K562 (cell line): ENCODE data around the gene SSBP2. TPM values are rescaled to one million over a fixed set of nuclear protein-coding genes. Genes with fewer than 3 reads are reported as not detected.

Experiments used
- ATAC-seq: fragments of 200-7000 bp; cut with Tn5 transposase; 3 replicates; pipeline ENCODE4 v1.9.1; 2020; ENCODE audit warnings: moderate library complexity
- BruUV-seq: library from RNA; stranded (reverse); fragments of 400-500 nt; replicated peaks from 2 replicates; lab custom pipeline; 2021; lab: Mats Ljungman, UMichigan
- CTCF ChIA-PET: fragments of 300-600 bp; formaldehyde crosslinking; extraction: SDS; loops from one replicate; lab custom pipeline; 2021; ENCODE audit warnings: low intra/inter-chr PET ratio; lab: Yijun Ruan, JAX
- POLR2A ChIA-PET: fragments of 300-600, 350-650 bp; sonication (Branson Sonifier 250); formaldehyde crosslinking; extraction: SDS; loops from one replicate; lab custom pipeline; 2021; ENCODE audit warnings: antibody characterized with exemption, inconsistent platforms; lab: Yijun Ruan, JAX
- DNase-seq, 4 experiments: peaks; one replicate each; pipeline versions ENCODE4 v3.0.0 to v3.0.0-alpha.2; 2011 to 2018; ENCODE audit warnings: low spot score in 3 of 4, mixed read lengths in 3 of 4; ENCODE audit errors: extremely low read depth in 1 of 4
- FAIRE-seq: peaks from 2 replicates; lab custom pipeline; 2011; peaks lifted over from hg19 to GRCh38; lab: Jason Lieb, UNC
- H2AFZ ChIP-seq: 2 replicates; pipeline ENCODE4 v1.6.0; 2011; ENCODE audit warnings: low read depth, low read length, control low read depth, inconsistent platforms
- H3K27ac ChIP-seq: fragments of 200-600 bp; 3 replicates; pipeline ENCODE4 v1.8.0; 2011; ENCODE audit warnings: low read depth, mild to moderate bottlenecking, control low read depth, inconsistent platforms, low read length, moderate library complexity, mixed read lengths; ENCODE audit errors: extremely low read depth
- H3K27me3 ChIP-seq, 2 experiments: fragments of 300-600 bp in 1 of 2; 2 replicates in 1 of 2; 3 replicates in 1 of 2; pipeline versions ENCODE4 v1.6.0 to v1.8.0; 2011; ENCODE audit warnings: inconsistent platforms in 2 of 2, low read length in 2 of 2, mild to moderate bottlenecking in 1 of 2, mixed read lengths in 1 of 2, moderate library complexity in 1 of 2; ENCODE audit not compliant: control insufficient read depth in 2 of 2, insufficient read depth in 2 of 2
- H3K36me3 ChIP-seq: fragments of 300-600 bp; 3 replicates; pipeline ENCODE4 v1.8.0; 2011; ENCODE audit warnings: mild to moderate bottlenecking, low read length, inconsistent platforms; ENCODE audit not compliant: control insufficient read depth, insufficient read depth
- H3K4me1 ChIP-seq, 2 experiments: fragments of 200-600 bp in 1 of 2; replicated peaks in 1 of 2; 2 replicates in 1 of 2; 3 replicates in 1 of 2; pipeline versions ENCODE4 v1.5.1 to v1.8.0; 2011; ENCODE audit warnings: inconsistent platforms in 2 of 2, low read length in 2 of 2, mild to moderate bottlenecking in 1 of 2, mixed read lengths in 1 of 2, moderate library complexity in 1 of 2; ENCODE audit not compliant: control insufficient read depth in 2 of 2, insufficient read depth in 2 of 2
- H3K4me2 ChIP-seq: 2 replicates; pipeline ENCODE4 v1.6.1; 2011; ENCODE audit warnings: low read length, control low read depth, inconsistent platforms, mixed read lengths; ENCODE audit not compliant: insufficient read depth
- H3K4me3 ChIP-seq: fragments of 200-600 bp; sonication (generic), shearing (Covaris generic); 2 replicates; pipeline ENCODE4 v1.5.1; 2016; ENCODE audit warnings: control low read depth, inconsistent platforms
- H3K79me2 ChIP-seq: fragments of 200-600 bp; 3 replicates; pipeline ENCODE4 v1.8.0; 2011; ENCODE audit warnings: low read length, inconsistent platforms; ENCODE audit not compliant: control insufficient read depth, insufficient read depth
- H3K9ac ChIP-seq, 2 experiments: 2 replicates each; pipeline versions ENCODE4 v1.6.0 to v1.6.1; 2011; ENCODE audit warnings: low read depth in 2 of 2, low read length in 2 of 2, control low read depth in 1 of 2, inconsistent platforms in 1 of 2, mild to moderate bottlenecking in 1 of 2, mixed read lengths in 1 of 2; ENCODE audit not compliant: insufficient read depth in 1 of 2
- H3K9me1 ChIP-seq: one replicate; pipeline ENCODE4 v1.6.0; 2011; ENCODE audit warnings: inconsistent platforms, mild to moderate bottlenecking, low read length, moderate library complexity; ENCODE audit not compliant: control insufficient read depth, insufficient read depth
- H3K9me3 ChIP-seq: replicated peaks from 2 replicates; pipeline ENCODE4 v1.5.1; 2011; ENCODE audit warnings: low read depth, low read length, inconsistent platforms; ENCODE audit not compliant: control insufficient read depth, insufficient read depth
- H4K20me1 ChIP-seq: replicated peaks from 2 replicates; pipeline ENCODE4 v1.6.1; 2011; ENCODE audit warnings: low read length, inconsistent platforms, mixed read lengths; ENCODE audit not compliant: control insufficient read depth, insufficient read depth
- ELF2 ChIP-seq: fragments of 250-450 bp; sonication (Bioruptor Pico); IDR thresholded peaks from 2 replicates; pipeline ENCODE4 v1.5.0; 2021; ENCODE audit warnings: mild to moderate bottlenecking
- ESRRA ChIP-seq: fragments of 450-650 bp; IDR thresholded peaks from 2 replicates; pipeline ENCODE4 v1.6.1; 2014; ENCODE audit warnings: low read depth, mild to moderate bottlenecking, moderate library complexity, borderline replicate concordance
- FOXA3 ChIP-seq, 2 experiments: fragments of 450-650 bp in 1 of 2; sonication (generic) in 1 of 2; formaldehyde crosslinking; IDR thresholded peaks in 1 of 2; conservative IDR thresholded peaks in 1 of 2; 2 replicates each; pipeline versions ENCODE4 v1.4.0 to v1.8.0; 2020 to 2022; ENCODE audit warnings: mild to moderate bottlenecking in 2 of 2, missing genetic modification reagents in 1 of 2
- GATAD2B ChIP-seq: fragments of 450-650 bp; IDR thresholded peaks from 2 replicates; pipeline ENCODE4 v1.6.1; 2017; ENCODE audit warnings: mild to moderate bottlenecking, borderline replicate concordance
- ILF3 ChIP-seq: fragments of 450-650 bp; IDR thresholded peaks from 2 replicates; pipeline ENCODE4 v1.6.1; 2018; ENCODE audit warnings: antibody characterized with exemption, mild to moderate bottlenecking, moderate library complexity, borderline replicate concordance
- KHSRP ChIP-seq: fragments of 450-650 bp; IDR thresholded peaks from 2 replicates; pipeline ENCODE4 v1.6.1; 2017
- LARP7 ChIP-seq: fragments of 450-650 bp; IDR thresholded peaks from 2 replicates; pipeline ENCODE4 v1.6.1; 2016
- MLX ChIP-seq, 2 experiments: fragments of 450-650 bp in 1 of 2; sonication (generic) in 1 of 2; formaldehyde crosslinking; conservative IDR thresholded peaks; 2 replicates each; pipeline versions ENCODE4 v1.4.0 to v1.8.1; 2020 to 2022; ENCODE audit warnings: mild to moderate bottlenecking in 1 of 2, missing genetic modification reagents in 1 of 2
- MYNN ChIP-seq, 2 experiments: sonication (generic); formaldehyde crosslinking in 1 of 2; IDR thresholded peaks; 2 replicates each; pipeline versions ENCODE4 v1.5.0 to v1.6.1; 2016 to 2020; ENCODE audit warnings: antibody characterized with exemption in 1 of 2, missing genetic modification reagents in 1 of 2
- POLR3A ChIP-seq: IDR thresholded peaks from 2 replicates; pipeline ENCODE4 v1.6.1; 2011; ENCODE audit warnings: borderline replicate concordance, mild to moderate bottlenecking, moderate library complexity; ENCODE audit not compliant: insufficient read length, insufficient read depth; ENCODE audit errors: extremely low read depth
- PTTG1 ChIP-seq: fragments of 450-650 bp; IDR thresholded peaks from 2 replicates; pipeline ENCODE4 v1.6.1; 2016; ENCODE audit warnings: low read depth, mild to moderate bottlenecking, missing genetic modification characterization, missing compliant biosample characterization
- RBM34 ChIP-seq: fragments of 200-400 bp; formaldehyde crosslinking; IDR thresholded peaks from 2 replicates; pipeline ENCODE4 v1.6.1; 2018; ENCODE audit warnings: low read length, borderline replicate concordance; ENCODE audit not compliant: insufficient read depth
- SIX5 ChIP-seq, 2 experiments: IDR thresholded peaks; 2 replicates each; pipeline ENCODE4 v1.6.1; 2011; ENCODE audit warnings: low read length in 2 of 2, borderline replicate concordance in 1 of 2, low read depth in 1 of 2, mild to moderate bottlenecking in 1 of 2, moderate library complexity in 1 of 2; ENCODE audit not compliant: insufficient read depth in 1 of 2
- THAP7 ChIP-seq: fragments of 250-450 bp; sonication (Bioruptor Pico); IDR thresholded peaks from 2 replicates; pipeline ENCODE4 v1.5.0; 2021
- XRCC5 ChIP-seq: fragments of 200-400 bp; formaldehyde crosslinking; IDR thresholded peaks from 2 replicates; pipeline ENCODE4 v1.6.1; 2017; ENCODE audit warnings: low read depth, mild to moderate bottlenecking, low read length
- ZNF280B ChIP-seq: fragments of 250-450 bp; sonication (Bioruptor Pico); IDR thresholded peaks from 2 replicates; pipeline ENCODE4 v1.5.1; 2021; ENCODE audit warnings: mild to moderate bottlenecking
- ZNF77 ChIP-seq: fragments of 250-450 bp; sonication (Bioruptor Pico); IDR thresholded peaks from 2 replicates; pipeline ENCODE4 v1.5.0; 2020
- WGBS: fragments of 100-300 bp; shearing (Covaris generic); methylation state at CpG from one replicate; pipeline ENCODE4 v1.1.6; 2016; ENCODE audit warnings: low coverage, mixed read lengths; ENCODE audit not compliant: insufficient coverage; ENCODE audit errors: missing lambda C conversion rate; 5-methylcytosine and 5-hydroxymethylcytosine counted together
- in situ Hi-C: fragments of 300-500 bp; cut with MboI; formaldehyde crosslinking; loops from 4 replicates; pipeline ENCODE4 v1.15.0; 2018; ENCODE audit warnings: inconsistent platforms, mixed read lengths
- intact Hi-C: fragments of 100-400 bp; cut with micrococcal nuclease; formaldehyde crosslinking; loops from 2 replicates; pipeline ENCODE4 v1.14.2; 2022
- polyA plus RNA-seq, 8 experiments: library from polyadenylated mRNA; depleted of rRNA in 4 of 8; stranded (reverse) in 5 of 8; unstranded in 3 of 8; fragments of >200 nt; fragmentation: Nextera tagmentation in 2 of 8; fragmentation: Illumina TruSeq in 1 of 8; extraction: Ambion mirVana in 2 of 8; extraction: Trizol in 1 of 8; gene quantifications; 2 replicates each; pipeline versions ENCODE4 v1.2.1 to v1.2.3, GENCODE V29; 2011 to 2014; ENCODE audit warnings: inconsistent platforms in 1 of 8, missing spikeins in 1 of 8
- total RNA-seq, 7 experiments: library from RNA; depleted of rRNA in 6 of 7; stranded (reverse); fragments of >200 nt in 6 of 7; fragmentation: Illumina TruSeq in 2 of 7; extraction: Trizol in 2 of 7; gene quantifications; 2 replicates each; pipeline versions ENCODE4 v1.2.1 to v1.2.3, GENCODE V29; 2011 to 2021; ENCODE audit warnings: low replicate concordance in 1 of 7

The SSBP2 gene
- total and polyA plus RNA-seq, 9 of the 15 experiments (the other 6 are each of a cell fraction or from before 2014, with no cell fraction given), result 22.3 to 133 (median 42.1) TPM

- no TSS peak for BruUV-seq
- no peak for TF ChIP-seq LARP7
- TF ChIP-seq GATAD2B, result no peak
- TF ChIP-seq RBM34, result no peak
- TF ChIP-seq KHSRP, result no peak
- TF ChIP-seq ILF3, result no peak
- TF ChIP-seq MLX (CRISPR knock-in tag; conservative IDR thresholded peaks at IDR 0.05), result no peak
- no peak for TF ChIP-seq PTTG1 (tag)
- no peak for TF ChIP-seq ESRRA
- no peak for TF ChIP-seq THAP7 (CRISPR knock-in tag)
- no peak for TF ChIP-seq POLR3A
- TF ChIP-seq MYNN (IDR thresholded peaks at IDR 0.05), result no peak
- no peak for TF ChIP-seq MYNN (CRISPR knock-in tag; IDR thresholded peaks at IDR 0.05)
- TF ChIP-seq ZNF280B (CRISPR knock-in tag), result no peak
- no peak for TF ChIP-seq SIX5 (IDR thresholded peaks at IDR 0.05; ENCODE audit: borderline replicate concordance in 1 of 2, insufficient read depth in 1 of 2, low read depth in 1 of 2, low read length in 2 of 2)
- no peak for TF ChIP-seq XRCC5
- no peak for TF ChIP-seq ZNF77 (CRISPR knock-in tag)
- no peak for TF ChIP-seq FOXA3 (CRISPR knock-in tag; conservative IDR thresholded peaks at IDR 0.05 in 1 of 2, IDR thresholded peaks at IDR 0.05 in 1 of 2)
- TF ChIP-seq ELF2, result no peak
- H3K79me2 ChIP-seq, result no peaks in the 10 kb centered on the region
- no peak for FAIRE-seq
- H3K9me3 ChIP-seq, result no peaks in the 10 kb centered on the region
- POLR2A ChIA-PET, result interaction anchor here (0.7 kb wide), 1 partner anchor 14 kb away, joined by 3 read pairs; no protein-coding TSS in a partner anchor
- H3K27ac ChIP-seq, result no peak overlapping the region
- H3K4me2 ChIP-seq, result no peak overlapping the region
- CTCF ChIA-PET, result no interaction called here
- H3K9ac ChIP-seq, result no peak overlapping the region
- 10% methylated on average over 2 of the region's 2 CpGs for WGBS
- H4K20me1 ChIP-seq, result no peaks in the 10 kb centered on the region
- no peak for DNase-seq
- no peaks in the 10 kb centered on the region for H3K4me1 ChIP-seq
- H3K36me3 ChIP-seq, result no peaks in the 10 kb centered on the region
- H3K9me1 ChIP-seq, result no peaks in the 10 kb centered on the region
- no peak overlapping the region for H3K4me3 ChIP-seq
- peaks cover 14 to 27% of the 10 kb centered on the region in 2 experiments; a peak in 4 of 5 replicates for H3K27me3 ChIP-seq
- intact Hi-C loops, result no loop called here
- in situ Hi-C loops, result no loop called here
- no peak for ATAC-seq
- H2AFZ ChIP-seq, result no peak overlapping the region
These were observed 379.5 kb downstream of the SSBP2 start for GRCh38 chr5:81371354-81371876.
